LHCN-M2 (cell line): ENCODE measurements around the gene CCDC172. TPM values are rescaled to one million over a fixed set of nuclear protein-coding genes. Genes with fewer than 3 reads are reported as not detected.

Source experiments
- total RNA-seq: library from RNA; depleted of rRNA; stranded (reverse); fragments of >200 nt; gene quantifications from 2 replicates; pipeline ENCODE4 v1.2.3, GENCODE V29; 2014; rRNA removed

Gene CCDC172
- total RNA-seq, 1 experiment from 2014 or later: not detected

Other genes with a start within 250 kb of the CCDC172 start
- 2.1 and 3.2 TPM in 2 replicates for gene GFRA1, start 51.2 kb upstream of the CCDC172 start, total RNA-seq
- 0.06 TPM in 1 of 2 replicates, not detected in the other for gene PNLIPRP3, start 103.4 kb downstream of the CCDC172 start, total RNA-seq
- gene PNLIP, start 221.5 kb downstream of the CCDC172 start, total RNA-seq: 0.13 and 0.34 TPM in 2 replicates